ENCODE measurements around the gene OR10P1. TPM values are rescaled to one million over a fixed set of nuclear protein-coding genes. Genes with fewer than 3 reads are reported as not detected.

The OR10P1 gene
- total RNA-seq, 4 donors from 2014 or later: not detected

GRCh38 chr12:55652352-55652751 is 15.7 kb downstream of the OR10P1 start:
- peaks cover 0 to 17% (median 2%) of the 10 kb centered on the region in 4 donors for H3K4me1 ChIP-seq
- H3K4me3 ChIP-seq: no peak overlapping the region
- no peaks in the 10 kb centered on the region for H3K27me3 ChIP-seq
- DNase-seq: no peak
- peak overlapping the region in 1 of 4 donors; percentile 85 for H3K27ac ChIP-seq
- peak in 1 of 6 experiments; percentile 16 for TF ChIP-seq CTCF (IDR thresholded peaks at IDR 0.05)
- TF ChIP-seq POLR2A (IDR thresholded peaks at IDR 0.05): no peak
- peaks cover 0 to 9% (median 0%) of the 10 kb centered on the region in 4 donors for H3K9me3 ChIP-seq
- H3K36me3 ChIP-seq: no peaks in the 10 kb centered on the region

GRCh38 chr12:55653031-55653430 is 16.3 kb downstream of the OR10P1 start:
- Histone ChIP-seq H3K9me3 (peaks cover 0 to 9% (median 0%) of the 10 kb centered on the region in 4 donors), H3K27me3 (no peaks in the 10 kb centered on the region), H3K4me1 (peaks cover 0 to 17% (median 2%) of the 10 kb centered on the region in 4 donors), H3K4me3 (no peak overlapping the region), H3K27ac (no peak overlapping the region), H3K36me3 (no peaks in the 10 kb centered on the region)
- no peak for TF ChIP-seq POLR2A (IDR thresholded peaks at IDR 0.05)
- no peak for DNase-seq

GRCh38 chr12:55654511-55655214 is 18.0 kb downstream of the OR10P1 start:
- Histone ChIP-seq H3K27ac (no peak overlapping the region), H3K4me1 (peaks cover 0 to 17% (median 2%) of the 10 kb centered on the region in 4 donors), H3K27me3 (no peaks in the 10 kb centered on the region), H3K4me3 (no peak overlapping the region), H3K36me3 (no peaks in the 10 kb centered on the region), H3K9me3 (peaks cover 0 to 9% (median 0%) of the 10 kb centered on the region in 4 donors)
- DNase-seq: no peak
- no peak for TF ChIP-seq CTCF (IDR thresholded peaks at IDR 0.05)
- no peak for TF ChIP-seq POLR2A (IDR thresholded peaks at IDR 0.05)

GRCh38 chr12:55657212-55657611 is 20.5 kb downstream of the OR10P1 start:
- peaks cover 0 to 5% (median 2%) of the 10 kb centered on the region in 4 donors for H3K4me1 ChIP-seq
- H3K36me3 ChIP-seq: no peaks in the 10 kb centered on the region
- no peak for TF ChIP-seq POLR2A (IDR thresholded peaks at IDR 0.05)
- no peak for TF ChIP-seq CTCF (IDR thresholded peaks at IDR 0.05)
- no peaks in the 10 kb centered on the region for H3K27me3 ChIP-seq
- H3K27ac ChIP-seq: peak overlapping the region in 2 of 4 donors; percentile 75 to 83
- peak in 1 of 3 donors; percentile 55 for DNase-seq
- no peak overlapping the region for H3K4me3 ChIP-seq
- no peaks in the 10 kb centered on the region for H3K9me3 ChIP-seq

- peaks cover 0 to 4% (median 2%) of the 10 kb centered on the region in 4 donors for H3K4me1 ChIP-seq
- TF ChIP-seq POLR2A (IDR thresholded peaks at IDR 0.05): no peak
- no peak for TF ChIP-seq CTCF (IDR thresholded peaks at IDR 0.05)
- no peaks in the 10 kb centered on the region for H3K27me3 ChIP-seq
- peak overlapping the region in 3 of 4 donors; percentile 30 to 83 (median 75) for H3K27ac ChIP-seq
- H3K4me3 ChIP-seq: peak overlapping the region in 1 of 4 donors; percentile 4
- no peak for DNase-seq
- no peaks in the 10 kb centered on the region for H3K36me3 ChIP-seq
- no peaks in the 10 kb centered on the region for H3K9me3 ChIP-seq
These were observed 21.5 kb downstream of the OR10P1 start for GRCh38 chr12:55658212-55658611.

- no peaks in the 10 kb centered on the region for H3K27me3 ChIP-seq
- TF ChIP-seq POLR2A (IDR thresholded peaks at IDR 0.05): peak in 1 of 2 donors; percentile 34
- no peak for TF ChIP-seq CTCF (IDR thresholded peaks at IDR 0.05)
- DNase-seq: no peak
- peak overlapping the region in 3 of 4 donors; percentile 53 to 83 (median 75) for H3K27ac ChIP-seq
- H3K4me3 ChIP-seq: no peak overlapping the region
- peaks cover 0 to 4% (median 2%) of the 10 kb centered on the region in 4 donors for H3K4me1 ChIP-seq
- no peaks in the 10 kb centered on the region for H3K36me3 ChIP-seq
- H3K9me3 ChIP-seq: no peaks in the 10 kb centered on the region
These were observed 22.1 kb downstream of the OR10P1 start for GRCh38 chr12:55658635-55659391.

Data from Peyer's patch (tissue), 4 donors.